Subcutaneous abdominal adipose tissue (tissue), 5 donors: ENCODE measurements around the gene FSTL3.

Experiments
- H3K27ac ChIP-seq: one replicate; pipeline ENCODE4 v1.7.0; 2013; ENCODE audit warnings: low read depth, mild to moderate bottlenecking, inconsistent platforms, low read length, moderate library complexity
- H3K27me3 ChIP-seq, 5 donors: one replicate each; pipeline ENCODE4 v1.7.0; 2013; ENCODE audit warnings: low read length in 5 of 5, inconsistent platforms in 1 of 5; ENCODE audit not compliant: control insufficient read depth in 5 of 5, insufficient read depth in 4 of 5
- H3K36me3 ChIP-seq, 5 donors: one replicate each; pipeline ENCODE4 v1.7.0; 2013; ENCODE audit warnings: low read length in 5 of 5; ENCODE audit not compliant: control insufficient read depth in 5 of 5, insufficient read depth in 5 of 5
- H3K4me1 ChIP-seq, 5 donors: one replicate each; pipeline ENCODE4 v1.7.0; 2013; ENCODE audit warnings: low read length in 5 of 5, mild to moderate bottlenecking in 3 of 5, moderate library complexity in 1 of 5; ENCODE audit not compliant: control insufficient read depth in 5 of 5, insufficient read depth in 5 of 5
- H3K4me3 ChIP-seq, 5 donors: one replicate each; pipeline ENCODE4 v1.7.0; 2013; ENCODE audit warnings: low read length in 5 of 5, low read depth in 1 of 5
- H3K9ac ChIP-seq, 5 donors: one replicate each; pipeline ENCODE4 v1.7.0; 2013; ENCODE audit warnings: low read length in 5 of 5, mild to moderate bottlenecking in 4 of 5, moderate library complexity in 3 of 5
- H3K9me3 ChIP-seq, 5 donors: one replicate each; pipeline ENCODE4 v1.7.0; 2013; ENCODE audit warnings: low read length in 5 of 5; ENCODE audit not compliant: control insufficient read depth in 5 of 5
- donor health status: healthy.
- donor health status: healthy.
- donor health status: healthy.
- donor health status: healthy.
- donor health status: healthy.

Gene FSTL3

GRCh38 chr19:644789-645188, 31.4 kb upstream of the FSTL3 start:
- Histone ChIP-seq H3K27me3 (no peaks in the 10 kb centered on the region), H3K36me3 (peaks cover 0 to 44% (median 35%) of the 10 kb centered on the region in 5 donors), H3K9me3 (no peaks in the 10 kb centered on the region), H3K4me3 (no peak overlapping the region), H3K4me1 (peaks cover 0 to 4% (median 2%) of the 10 kb centered on the region in 5 donors), H3K27ac (no peak overlapping the region), H3K9ac (no peak overlapping the region)

DNA sequence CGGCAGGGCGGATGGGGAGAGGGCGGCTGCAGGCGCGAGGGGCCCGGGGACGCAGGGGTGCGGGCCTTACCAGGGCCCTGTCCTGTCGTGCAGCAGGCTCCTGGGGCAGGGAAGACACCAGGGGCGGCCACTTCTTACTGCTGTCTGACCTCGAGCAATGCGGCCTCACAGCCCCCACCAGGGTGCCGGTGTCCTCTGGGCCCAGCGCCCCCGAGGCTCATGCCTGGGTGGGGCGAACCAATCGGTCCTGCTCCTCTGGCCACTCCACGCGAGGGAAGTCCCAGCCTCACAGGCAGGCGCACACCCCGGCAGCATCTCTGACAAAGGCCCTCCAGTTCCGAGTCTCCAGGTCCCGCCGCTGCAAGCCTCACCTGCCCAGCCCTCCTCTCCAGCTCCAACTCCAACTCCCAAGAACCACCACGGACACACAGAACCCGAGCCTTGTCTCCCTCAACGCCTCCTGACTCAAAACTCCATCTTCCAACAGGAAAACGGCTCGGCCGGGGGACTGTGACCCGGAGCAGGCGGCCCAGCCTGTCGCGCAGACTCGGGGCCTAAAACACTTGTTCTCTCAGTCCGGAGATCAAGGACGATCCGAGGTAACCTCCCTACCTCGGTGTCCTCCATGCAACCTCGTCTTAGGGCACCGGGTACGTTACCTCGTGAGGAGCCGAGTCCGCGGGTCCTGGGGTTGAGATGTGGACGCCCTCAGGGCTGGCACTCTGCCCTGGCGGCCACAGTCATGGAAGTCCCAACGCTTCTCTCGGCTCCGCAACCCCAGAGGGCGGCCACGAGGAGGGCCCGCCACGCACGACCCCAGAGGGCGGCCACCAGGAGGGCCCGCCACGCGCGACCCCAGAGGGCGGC, 30.0 kb upstream of the FSTL3 start:
- H3K9me3 ChIP-seq: no peaks in the 10 kb centered on the region
- H3K4me3 ChIP-seq: no peak overlapping the region
- H3K9ac ChIP-seq: no peak overlapping the region
- H3K4me1 ChIP-seq: no peaks in the 10 kb centered on the region
- H3K27me3 ChIP-seq: no peaks in the 10 kb centered on the region
- H3K36me3 ChIP-seq: peaks cover 0 to 49% (median 38%) of the 10 kb centered on the region in 5 donors
- H3K27ac ChIP-seq: no peak overlapping the region

DNA sequence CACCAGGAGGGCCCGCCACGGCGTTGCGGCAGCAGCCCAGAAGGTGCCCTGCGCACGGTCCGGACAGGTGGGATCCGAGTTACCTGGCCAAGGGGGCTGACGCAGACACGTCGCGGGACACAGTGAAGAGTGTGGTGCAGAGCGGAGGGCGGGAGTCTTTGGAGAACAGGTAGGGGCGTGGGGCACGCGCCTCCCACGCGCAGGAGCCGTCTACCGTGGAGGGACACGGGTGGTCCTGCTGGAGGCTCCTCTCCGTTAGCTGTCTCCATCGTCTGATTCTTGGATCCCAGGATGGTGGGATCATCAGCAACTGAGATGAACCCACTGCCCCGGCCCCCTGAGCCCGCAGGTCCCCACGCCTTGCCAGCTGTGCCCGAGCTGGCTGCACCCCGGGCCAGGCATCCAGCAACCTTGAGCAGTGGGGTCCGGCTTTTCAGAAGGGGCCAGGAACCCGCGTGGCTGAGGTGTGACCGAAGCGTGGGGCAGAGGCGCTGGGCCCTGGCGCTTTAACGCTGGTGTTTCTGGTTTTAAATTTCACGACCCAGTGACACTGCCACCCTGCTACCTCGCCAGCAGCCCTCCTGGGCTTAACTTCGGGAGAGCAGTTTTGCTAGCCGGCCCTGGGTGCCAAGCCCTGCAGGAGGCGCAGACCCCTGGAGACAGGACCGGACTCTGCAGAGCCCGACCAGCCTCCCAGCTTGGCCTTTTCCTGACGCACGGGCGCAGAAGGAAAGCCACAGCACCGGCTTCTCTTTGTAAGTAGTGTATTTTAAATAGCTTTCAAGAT, 29.2 kb upstream of the FSTL3 start:
- Histone ChIP-seq H3K27ac (no peak overlapping the region), H3K27me3 (no peaks in the 10 kb centered on the region), H3K9me3 (no peaks in the 10 kb centered on the region), H3K36me3 (peaks cover 0 to 58% (median 45%) of the 10 kb centered on the region in 5 donors), H3K4me3 (no peak overlapping the region), H3K9ac (no peak overlapping the region), H3K4me1 (no peaks in the 10 kb centered on the region)

- Histone ChIP-seq H3K27ac (no peak overlapping the region), H3K4me3 (no peak overlapping the region), H3K9me3 (no peaks in the 10 kb centered on the region), H3K27me3 (no peaks in the 10 kb centered on the region), H3K36me3 (peaks cover 0 to 65% (median 52%) of the 10 kb centered on the region in 5 donors), H3K9ac (no peak overlapping the region), H3K4me1 (no peaks in the 10 kb centered on the region)
These were observed 28.5 kb upstream of the FSTL3 start for GRCh38 chr19:647566-648284.

DNA sequence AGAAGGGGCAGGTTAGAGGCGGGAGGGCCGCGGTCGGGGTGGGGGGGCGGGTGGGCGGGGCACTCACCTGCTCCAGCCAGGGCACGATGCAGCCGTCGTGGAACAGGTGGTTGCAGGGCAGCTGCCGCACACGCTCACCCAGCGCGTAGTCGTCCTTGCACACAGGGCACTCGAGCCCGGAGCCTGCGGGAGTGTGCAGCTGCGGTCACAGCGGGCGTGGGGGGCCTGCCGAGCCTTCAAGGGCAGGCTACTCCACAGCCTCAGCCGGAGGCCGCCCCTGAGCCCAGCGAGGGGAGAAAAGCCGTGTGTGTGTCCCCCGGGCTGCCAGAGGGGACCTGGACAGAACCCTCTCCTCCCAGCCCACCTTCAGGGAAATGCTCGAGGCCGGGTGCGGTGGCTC, 27.9 kb upstream of the FSTL3 start:
- peaks cover 0 to 71% (median 57%) of the 10 kb centered on the region in 5 donors for H3K36me3 ChIP-seq
- H3K9ac ChIP-seq: no peak overlapping the region
- H3K4me3 ChIP-seq: no peak overlapping the region
- no peaks in the 10 kb centered on the region for H3K4me1 ChIP-seq
- no peaks in the 10 kb centered on the region for H3K9me3 ChIP-seq
- H3K27ac ChIP-seq: no peak overlapping the region
- no peaks in the 10 kb centered on the region for H3K27me3 ChIP-seq

- Histone ChIP-seq H3K4me1 (no peaks in the 10 kb centered on the region), H3K27me3 (no peaks in the 10 kb centered on the region), H3K9ac (no peak overlapping the region), H3K27ac (no peak overlapping the region), H3K36me3 (peaks cover 0 to 79% (median 63%) of the 10 kb centered on the region in 5 donors), H3K9me3 (no peaks in the 10 kb centered on the region), H3K4me3 (no peak overlapping the region)
These were observed 27.0 kb upstream of the FSTL3 start for GRCh38 chr19:648904-649801.

- H3K4me1 ChIP-seq: no peaks in the 10 kb centered on the region
- H3K27me3 ChIP-seq: no peaks in the 10 kb centered on the region
- H3K9ac ChIP-seq: no peak overlapping the region
- no peak overlapping the region for H3K4me3 ChIP-seq
- no peak overlapping the region for H3K27ac ChIP-seq
- peaks cover 0 to 74% (median 62%) of the 10 kb centered on the region in 5 donors for H3K36me3 ChIP-seq
- no peaks in the 10 kb centered on the region for H3K9me3 ChIP-seq
These were observed 26.1 kb upstream of the FSTL3 start for GRCh38 chr19:650121-650520.

DNA sequence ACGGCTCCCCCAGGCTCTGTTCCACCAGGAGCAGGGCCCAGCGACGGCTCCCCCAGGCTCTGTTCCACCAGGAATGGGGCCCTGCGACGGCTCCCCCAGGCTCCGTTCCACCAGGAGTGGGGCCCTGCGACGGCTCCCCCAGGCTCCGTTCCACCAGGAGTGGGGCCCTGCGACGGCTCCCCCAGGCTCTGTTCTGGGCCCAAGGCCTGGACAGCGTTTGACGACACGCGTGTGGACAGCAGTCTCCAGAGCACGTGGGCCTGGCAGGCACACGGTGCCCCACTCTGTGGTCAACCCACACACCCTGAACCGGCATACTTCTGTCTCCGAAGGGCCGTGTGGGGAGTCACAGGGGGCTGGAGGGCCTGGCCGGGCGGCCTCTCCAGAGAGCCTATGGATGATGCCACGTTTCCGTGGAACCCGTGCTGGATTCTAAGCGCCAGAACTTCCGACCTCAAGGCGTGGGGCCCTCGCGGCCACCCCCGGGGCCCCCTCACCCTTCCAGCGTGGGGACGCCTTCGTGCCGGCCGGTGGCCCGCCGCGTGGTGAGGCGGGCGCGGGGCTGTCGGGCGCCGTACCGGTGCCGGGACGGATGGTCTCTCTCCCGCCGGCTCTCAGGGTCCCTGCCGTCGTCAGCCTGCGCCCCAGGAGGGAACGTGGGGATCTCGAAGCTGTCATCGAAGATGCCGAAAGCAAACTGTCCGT, 24.9 kb upstream of the FSTL3 start:
- H3K36me3 ChIP-seq: peaks cover 0 to 72% (median 55%) of the 10 kb centered on the region in 5 donors
- H3K27ac ChIP-seq: no peak overlapping the region
- no peaks in the 10 kb centered on the region for H3K4me1 ChIP-seq
- no peak overlapping the region for H3K9ac ChIP-seq
- no peak overlapping the region for H3K4me3 ChIP-seq
- no peaks in the 10 kb centered on the region for H3K27me3 ChIP-seq
- H3K9me3 ChIP-seq: no peaks in the 10 kb centered on the region

DNA sequence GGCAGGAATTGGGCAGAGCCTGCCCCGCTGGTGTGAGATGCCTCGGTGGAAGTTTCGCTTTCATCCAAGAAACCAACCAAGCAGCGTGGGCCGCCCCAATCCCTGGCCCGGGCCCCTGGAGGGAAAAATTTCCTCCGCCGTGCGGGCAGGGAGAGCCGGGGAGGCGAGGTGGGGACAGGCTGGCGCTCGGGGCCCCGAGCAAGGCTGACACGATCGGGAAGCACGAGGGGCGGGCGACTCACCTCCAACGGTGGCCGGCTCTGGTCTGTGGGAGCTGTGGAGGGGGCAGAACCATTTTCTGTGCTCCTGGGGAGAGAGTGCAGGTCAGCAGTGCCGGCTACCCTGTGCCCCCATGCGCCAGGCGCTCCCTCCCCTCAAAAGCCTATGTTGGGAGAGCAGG, 24.2 kb upstream of the FSTL3 start:
- Histone ChIP-seq H3K27me3 (no peaks in the 10 kb centered on the region), H3K36me3 (peaks cover 0 to 67% (median 50%) of the 10 kb centered on the region in 5 donors), H3K4me1 (peaks cover 0 to 5% (median 0%) of the 10 kb centered on the region in 5 donors), H3K27ac (no peak overlapping the region), H3K9me3 (no peaks in the 10 kb centered on the region), H3K4me3 (no peak overlapping the region), H3K9ac (no peak overlapping the region)
